H1 (cell line): ENCODE measurements around the gene MRPL19. TPM values are rescaled to one million over a fixed set of nuclear protein-coding genes. Genes with fewer than 3 reads are reported as not detected.

Experiments used
- CTCF ChIA-PET: fragments of 300-600 bp; sonication (Branson Sonifier 250); formaldehyde crosslinking; loops from one replicate; lab custom pipeline; 2021; ENCODE audit not compliant: partially characterized antibody; lab: Charles Lee
- POLR2A ChIA-PET: fragments of 300-600 bp; sonication (Branson Sonifier 250); formaldehyde crosslinking; loops from one replicate; lab custom pipeline; 2021; ENCODE audit warnings: inconsistent platforms; ENCODE audit not compliant: partially characterized antibody; lab: Charles Lee
- DNase-seq, 2 experiments: peaks; one replicate each; pipeline versions ENCODE4 v3.0.0 to v3.0.0-alpha.2; 2010 to 2022; ENCODE audit warnings: low spot score in 2 of 2, low read depth in 1 of 2, mixed read lengths in 1 of 2
- FAIRE-seq: peaks from 2 replicates; lab custom pipeline; 2011; peaks lifted over from hg19 to GRCh38; lab: Jason Lieb, UNC
- H2AFZ ChIP-seq: 2 replicates; pipeline ENCODE4 v1.8.1; 2012; ENCODE audit warnings: low read length, inconsistent platforms
- H2AK5ac ChIP-seq: 2 replicates; pipeline ENCODE4 v1.6.1; 2013; ENCODE audit warnings: low read depth, low read length
- H2BK120ac ChIP-seq: replicated peaks from 2 replicates; pipeline ENCODE3; 2013; ENCODE audit warnings: low read depth, low read length, inconsistent platforms
- H2BK12ac ChIP-seq: 2 replicates; pipeline ENCODE4 v1.6.1; 2013; ENCODE audit warnings: low read depth, low read length
- H2BK15ac ChIP-seq: 2 replicates; pipeline ENCODE4 v1.6.1; 2013; ENCODE audit warnings: low read length
- H2BK20ac ChIP-seq: 2 replicates; pipeline ENCODE4 v1.6.1; 2013; ENCODE audit warnings: low read length
- H2BK5ac ChIP-seq: 2 replicates; pipeline ENCODE4 v1.6.1; 2013; ENCODE audit warnings: low read depth, low read length
- H3K14ac ChIP-seq: 2 replicates; pipeline ENCODE4 v1.6.1; 2013; ENCODE audit warnings: inconsistent platforms; ENCODE audit not compliant: insufficient read length
- H3K18ac ChIP-seq: 2 replicates; pipeline ENCODE4 v1.6.1; 2013; ENCODE audit warnings: low read length; ENCODE audit errors: extremely low read depth
- H3K23ac ChIP-seq: 2 replicates; pipeline ENCODE4 v1.6.1; 2013; ENCODE audit warnings: inconsistent platforms; ENCODE audit not compliant: insufficient read length
- H3K23me2 ChIP-seq: 2 replicates; pipeline ENCODE4 v1.6.1; 2013; ENCODE audit warnings: low read depth, low read length
- H3K27ac ChIP-seq: 2 replicates; pipeline ENCODE4 v1.6.1; 2011; ENCODE audit warnings: low read depth, low read length, inconsistent platforms
- H3K27me3 ChIP-seq, 4 experiments: replicated peaks in 1 of 4; 1 replicate in 1 of 4; 2 replicates in 3 of 4; pipeline versions ENCODE4 v1.6.1 to v1.8.1; 2011 to 2013; ENCODE audit warnings: low read length in 3 of 4, mild to moderate bottlenecking in 3 of 4, inconsistent platforms in 2 of 4, mixed read lengths in 2 of 4, moderate library complexity in 1 of 4; ENCODE audit not compliant: control insufficient read depth in 3 of 4, insufficient read depth in 3 of 4; ENCODE audit errors: extremely low read depth in 1 of 4
- H3K36me3 ChIP-seq, 4 experiments: 2 replicates each; pipeline versions ENCODE4 v1.6.1 to v1.8.1; 2011 to 2013; ENCODE audit warnings: mild to moderate bottlenecking in 4 of 4, low read length in 3 of 4, moderate library complexity in 2 of 4, control low read depth in 1 of 4, inconsistent platforms in 1 of 4; ENCODE audit not compliant: insufficient read depth in 4 of 4, control insufficient read depth in 2 of 4
- H3K4ac ChIP-seq: replicated peaks from 2 replicates; pipeline ENCODE3; 2013; ENCODE audit warnings: low read length, low read depth, mixed read lengths, inconsistent platforms; ENCODE audit not compliant: insufficient read length
- H3K4me1 ChIP-seq, 4 experiments: replicated peaks in 1 of 4; 1 replicate in 1 of 4; 2 replicates in 3 of 4; pipeline versions ENCODE4 v1.6.1 to v1.8.1; 2011 to 2013; ENCODE audit warnings: low read length in 3 of 4, inconsistent platforms in 2 of 4, mixed read lengths in 1 of 4; ENCODE audit not compliant: insufficient read depth in 4 of 4, control insufficient read depth in 3 of 4
- H3K4me2 ChIP-seq, 2 experiments: 2 replicates each; pipeline versions ENCODE4 v1.6.1 to v1.8.1; 2011 to 2013; ENCODE audit warnings: low read depth in 2 of 2, low read length in 2 of 2, control low read depth in 1 of 2, inconsistent platforms in 1 of 2, mild to moderate bottlenecking in 1 of 2; ENCODE audit not compliant: insufficient read depth in 1 of 2
- H3K4me3 ChIP-seq, 4 experiments: fragments of 200-600, 300-600 bp in 1 of 4; sonication (generic), shearing (Covaris generic), sonication (Bioruptor Twin) in 1 of 4; 2 replicates each; pipeline versions ENCODE4 v1.5.1 to v1.8.1; 2011 to 2016; ENCODE audit warnings: low read length in 4 of 4, low read depth in 3 of 4, control low read depth in 2 of 4, inconsistent platforms in 2 of 4, mild to moderate bottlenecking in 2 of 4, mixed read lengths in 1 of 4, moderate library complexity in 1 of 4; ENCODE audit not compliant: insufficient read depth in 2 of 4; ENCODE audit errors: extremely low read depth in 1 of 4
- H3K56ac ChIP-seq: replicated peaks from 2 replicates; pipeline ENCODE3; 2013; ENCODE audit warnings: low read depth, mild to moderate bottlenecking, mixed read lengths, low read length, inconsistent platforms; ENCODE audit not compliant: insufficient read length
- H3K79me1 ChIP-seq: 2 replicates; pipeline ENCODE4 v1.6.1; 2013; ENCODE audit warnings: low read depth, low read length, control low read depth
- H3K79me2 ChIP-seq, 2 experiments: 2 replicates each; pipeline versions ENCODE4 v1.6.1 to v1.8.1; 2012 to 2013; ENCODE audit warnings: low read length in 2 of 2, mild to moderate bottlenecking in 2 of 2, inconsistent platforms in 1 of 2; ENCODE audit not compliant: insufficient read depth in 2 of 2, control insufficient read depth in 1 of 2
- H3K9ac ChIP-seq, 4 experiments: replicated peaks in 1 of 4; 1 replicate in 1 of 4; 2 replicates in 3 of 4; pipeline versions ENCODE4 v1.6.1 to v1.8.1; 2011 to 2013; ENCODE audit warnings: low read depth in 3 of 4, low read length in 3 of 4, control low read depth in 2 of 4, mild to moderate bottlenecking in 2 of 4, moderate library complexity in 2 of 4, inconsistent platforms in 1 of 4; ENCODE audit errors: extremely low read depth in 1 of 4
- H3K9me3 ChIP-seq, 2 experiments: 2 replicates each; pipeline versions ENCODE4 v1.6.1 to v1.8.1; 2012 to 2013; ENCODE audit warnings: mild to moderate bottlenecking in 2 of 2, moderate library complexity in 2 of 2, control low read depth in 1 of 2, inconsistent platforms in 1 of 2, low read depth in 1 of 2, low read length in 1 of 2, mixed read lengths in 1 of 2; ENCODE audit not compliant: insufficient read depth in 2 of 2
- H4K20me1 ChIP-seq, 2 experiments: replicated peaks in 1 of 2; 2 replicates each; pipeline versions ENCODE3 to v1.8.1; 2011 to 2013; ENCODE audit warnings: inconsistent platforms in 2 of 2, low read length in 2 of 2, mild to moderate bottlenecking in 1 of 2; ENCODE audit not compliant: insufficient read depth in 2 of 2, control insufficient read depth in 1 of 2
- H4K5ac ChIP-seq: 2 replicates; pipeline ENCODE4 v1.6.1; 2013; ENCODE audit warnings: low read length, low read depth, mixed read lengths, inconsistent platforms; ENCODE audit not compliant: insufficient read length
- H4K8ac ChIP-seq: 2 replicates; pipeline ENCODE4 v1.8.0; 2013; ENCODE audit warnings: mild to moderate bottlenecking, moderate library complexity, low read length, inconsistent platforms; ENCODE audit not compliant: insufficient read depth; ENCODE audit errors: extremely low read depth
- H4K91ac ChIP-seq: replicated peaks from 2 replicates; pipeline ENCODE3; 2013; ENCODE audit warnings: low read length, mixed read lengths, inconsistent platforms; ENCODE audit not compliant: insufficient read length
- CBX8 ChIP-seq: fragments of 300-800, 300-1000 bp; sonication (generic); IDR thresholded peaks from 2 replicates; pipeline ENCODE4 v1.7.1; 2016; ENCODE audit warnings: low read depth, low read length, borderline replicate concordance
- CREB1 ChIP-seq: IDR thresholded peaks from 2 replicates; pipeline ENCODE4 v1.6.1; 2012; ENCODE audit warnings: inconsistent platforms
- KDM4A ChIP-seq: IDR thresholded peaks from one replicate; pipeline ENCODE4 v1.7.1; 2012; ENCODE audit warnings: low read depth, mild to moderate bottlenecking, moderate library complexity, low read length, inconsistent platforms; ENCODE audit not compliant: severe bottlenecking
- PHF8 ChIP-seq: fragments of 200-600 bp; sonication (generic); conservative IDR thresholded peaks from 2 replicates; pipeline ENCODE4 v1.7.1; 2012; ENCODE audit warnings: low read depth, mild to moderate bottlenecking, inconsistent platforms, low read length, moderate library complexity
- RXRA ChIP-seq: IDR thresholded peaks from 2 replicates; pipeline ENCODE4 v1.6.1; 2011; ENCODE audit warnings: low read depth, mild to moderate bottlenecking, low read length, moderate library complexity; ENCODE audit not compliant: insufficient read depth
- TAF1 ChIP-seq: IDR thresholded peaks from 2 replicates; pipeline ENCODE4 v1.6.1; 2011; ENCODE audit warnings: mild to moderate bottlenecking, low read depth, low read length
- TAF7 ChIP-seq: optimal IDR thresholded peaks from 2 replicates; pipeline ENCODE3; 2011; ENCODE audit warnings: low read depth, mild to moderate bottlenecking, inconsistent platforms, low read length, moderate library complexity, borderline replicate concordance
- YY1 ChIP-seq: IDR thresholded peaks from 2 replicates; pipeline ENCODE4 v1.6.1; 2011; ENCODE audit warnings: low read depth, mild to moderate bottlenecking, low read length
- WGBS, 2 experiments: shearing (Covaris generic) in 1 of 2; methylation state at CpG; one replicate each; pipeline versions ENCODE4 v1.1.6 to v1.1.7; 2013 to 2015; ENCODE audit warnings: low lambda C conversion rate in 2 of 2, mixed read lengths in 2 of 2, inconsistent platforms in 1 of 2, low coverage in 1 of 2, missing lambda C conversion rate in 1 of 2; ENCODE audit not compliant: insufficient replicate concordance in 2 of 2, insufficient coverage in 1 of 2, insufficient read length in 1 of 2; ENCODE audit errors: extremely low coverage in 1 of 2, missing lambda C conversion rate in 1 of 2; 5-methylcytosine and 5-hydroxymethylcytosine counted together
- polyA plus RNA-seq, 7 experiments: library from polyadenylated mRNA; depleted of rRNA in 3 of 7; stranded (reverse) in 5 of 7; unstranded in 2 of 7; fragments of >200 nt in 5 of 7; fragments of 200-250 nt in 2 of 7; gene quantifications; 1 replicate in 5 of 7; 2 replicates in 1 of 7; 4 replicates in 1 of 7; pipeline versions ENCODE4 v1.2.1 to v1.2.3, GENCODE V29; 2011 to 2013; ENCODE audit warnings: missing spikeins in 2 of 7, mixed read lengths in 2 of 7
- total RNA-seq: library from RNA; stranded (reverse); fragmentation: NEBNext Ultra II Directional; extraction: Animal tissue kit (Norgen Biotek cat#: 25700); gene quantifications from 2 replicates; pipeline ENCODE4 v1.2.1, GENCODE V29; 2021
- TF ChIP-seq, protein P1 (sequence below): IDR thresholded peaks from 2 replicates; pipeline ENCODE4 v1.6.1; 2011; ENCODE audit warnings: low read depth, mild to moderate bottlenecking, low read length; ENCODE audit not compliant: insufficient read depth
- TF ChIP-seq, protein P2 (sequence below): IDR thresholded peaks from 2 replicates; pipeline ENCODE4 v1.6.1; 2012; ENCODE audit warnings: inconsistent platforms

MRPL19 gene
- total and polyA plus RNA-seq, 2 of the 8 experiments (the other 6 are each of a cell fraction or from before 2014, with no cell fraction given) = 18.1 to 75.2 TPM

GRCh38 chr2:75608684-75609333 is 37.8 kb upstream of the MRPL19 start:
- ChIA-PET CTCF (interaction anchor here (0.6 to 3.5 kb wide), 56 partner anchors 9 to 981 kb away, joined by 3 to 117 read pairs (median 5); partner anchors contain the start of gene EVA1A), POLR2A (interaction anchor here (0.8 to 1.2 kb wide), 5 partner anchors 9 to 143 kb away, joined by 3 to 4 read pairs (median 3); partner anchors contain the start of gene EVA1A)
- Histone ChIP-seq H3K23me2 (peaks cover 7% of the 10 kb centered on the region; the same call in 1 of the 2 replicates), H3K23ac (no peak overlapping the region), H3K9me3 (no peaks in the 10 kb centered on the region), H2BK12ac (no peak overlapping the region), H2BK120ac (no peak overlapping the region), H3K36me3 (no peaks in the 10 kb centered on the region), H2BK20ac (no peak overlapping the region), H3K4ac (no peak overlapping the region), H4K8ac (peak overlapping the region; percentile 91; the same call in 1 of the 2 replicates), H3K18ac (peak overlapping the region; percentile 57; the same call in 1 of the 2 replicates), H3K4me2 (peak overlapping the region; percentile 12 to 72), H3K79me1 (no peaks in the 10 kb centered on the region), H2BK5ac (no peak overlapping the region), H3K4me1 (peaks cover 0 to 4% (median 2%) of the 10 kb centered on the region in 4 experiments; a peak in 4 of 7 replicates), H2AFZ (peak overlapping the region; percentile 94), H4K91ac (no peak overlapping the region), H2BK15ac (no peak overlapping the region), H3K79me2 (no peaks in the 10 kb centered on the region), H3K27ac (no peak overlapping the region), H4K20me1 (no peaks in the 10 kb centered on the region), H3K27me3 (no peaks in the 10 kb centered on the region; a peak in 2 of 7 replicates), H3K9ac (peak overlapping the region in 2 of 4 experiments; percentile 16 to 34; a peak in 1 of 7 replicates), H3K4me3 (peak overlapping the region; percentile 21 to 57 (median 44); a peak in 5 of 8 replicates), H4K5ac (no peak overlapping the region), H3K56ac (no peak overlapping the region), H3K14ac (no peak overlapping the region), H2AK5ac (no peak overlapping the region)
- WGBS, 2 experiments = 13% methylated on average over 25 of the region's 25 CpGs; no CpG with 5 or more reads in 1 of the 2 experiments
- DNase-seq (peak; percentile 66 to 89), FAIRE-seq (no peak)
- TF ChIP-seq TAF7 = no peak
- no peak for TF ChIP-seq RXRA
- no peak for TF ChIP-seq PHF8
- no peak for TF ChIP-seq YY1
- TF ChIP-seq, protein P1, sequence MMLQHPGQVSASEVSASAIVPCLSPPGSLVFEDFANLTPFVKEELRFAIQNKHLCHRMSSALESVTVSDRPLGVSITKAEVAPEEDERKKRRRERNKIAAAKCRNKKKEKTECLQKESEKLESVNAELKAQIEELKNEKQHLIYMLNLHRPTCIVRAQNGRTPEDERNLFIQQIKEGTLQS = no peak
- TF ChIP-seq, protein P2, sequence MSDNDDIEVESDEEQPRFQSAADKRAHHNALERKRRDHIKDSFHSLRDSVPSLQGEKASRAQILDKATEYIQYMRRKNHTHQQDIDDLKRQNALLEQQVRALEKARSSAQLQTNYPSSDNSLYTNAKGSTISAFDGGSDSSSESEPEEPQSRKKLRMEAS = peak; percentile 28; the same call in 1 of the 2 replicates
- TF ChIP-seq CREB1 = no peak
- no peak for TF ChIP-seq CBX8
- 0 out of 2 replicates have a peak, but pooled peaks have one; percentile 33 for TF ChIP-seq TAF1
- TF ChIP-seq KDM4A = peak; percentile 69
